H1 (cell line): ENCODE results near the gene SLX9.

Experiments used
- CEBPB ChIP-seq: IDR thresholded peaks from 2 replicates; pipeline ENCODE4 v1.6.1; 2012; ENCODE audit warnings: low read depth, low read length
- EP300 ChIP-seq, 2 experiments: IDR thresholded peaks; 1 replicate in 1 of 2; 2 replicates in 1 of 2; pipeline ENCODE4 v1.6.1; 2011 to 2012; ENCODE audit warnings: low read depth in 2 of 2, low read length in 2 of 2, mild to moderate bottlenecking in 2 of 2, borderline replicate concordance in 1 of 2, inconsistent platforms in 1 of 2, moderate library complexity in 1 of 2
- POLR2AphosphoS5 ChIP-seq: IDR thresholded peaks from 2 replicates; pipeline ENCODE4 v1.6.1; 2011; ENCODE audit warnings: low read depth, low read length
- RXRA ChIP-seq: IDR thresholded peaks from 2 replicates; pipeline ENCODE4 v1.6.1; 2011; ENCODE audit warnings: low read depth, mild to moderate bottlenecking, low read length, moderate library complexity; ENCODE audit not compliant: insufficient read depth
- SRF ChIP-seq: IDR thresholded peaks from 2 replicates; pipeline ENCODE4 v1.6.1; 2011; ENCODE audit warnings: mild to moderate bottlenecking, low read depth, low read length, moderate library complexity
- YY1 ChIP-seq: IDR thresholded peaks from 2 replicates; pipeline ENCODE4 v1.6.1; 2011; ENCODE audit warnings: low read depth, mild to moderate bottlenecking, low read length
- TF ChIP-seq, protein P1 (sequence below), 3 experiments: IDR thresholded peaks; 1 replicate in 2 of 3; 2 replicates in 1 of 3; pipeline versions ENCODE4 v1.5.1 to v1.6.1; 2011; ENCODE audit warnings: low read length in 3 of 3, mild to moderate bottlenecking in 3 of 3, inconsistent platforms in 2 of 3, low read depth in 1 of 3, moderate library complexity in 1 of 3; ENCODE audit not compliant: insufficient read depth in 1 of 3; ENCODE audit errors: control extremely low read depth in 1 of 3
- TF ChIP-seq, protein P2 (sequence below): IDR thresholded peaks from 2 replicates; pipeline ENCODE4 v1.6.1; 2012; ENCODE audit warnings: inconsistent platforms

DNA sequence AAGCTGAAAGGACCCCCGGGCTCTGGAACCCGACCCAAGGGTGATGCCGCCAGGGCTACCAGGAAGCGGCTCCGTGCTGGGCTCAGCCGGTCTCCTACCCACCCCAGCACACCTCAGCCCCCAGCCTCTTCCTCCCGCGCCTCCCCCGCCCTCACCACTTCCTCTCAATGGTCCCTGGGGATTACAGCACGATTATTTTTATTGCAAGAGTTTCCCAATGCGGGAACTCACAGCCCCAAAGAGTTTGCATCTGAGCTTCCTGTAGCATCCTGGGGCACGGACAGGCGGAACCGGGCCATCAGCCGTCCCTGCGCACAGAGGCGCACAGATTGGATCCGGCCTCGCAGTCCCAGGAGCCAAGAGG lies 8.7 kb upstream of the SLX9 start:
- no peak for TF ChIP-seq CEBPB
- TF ChIP-seq, protein P1, sequence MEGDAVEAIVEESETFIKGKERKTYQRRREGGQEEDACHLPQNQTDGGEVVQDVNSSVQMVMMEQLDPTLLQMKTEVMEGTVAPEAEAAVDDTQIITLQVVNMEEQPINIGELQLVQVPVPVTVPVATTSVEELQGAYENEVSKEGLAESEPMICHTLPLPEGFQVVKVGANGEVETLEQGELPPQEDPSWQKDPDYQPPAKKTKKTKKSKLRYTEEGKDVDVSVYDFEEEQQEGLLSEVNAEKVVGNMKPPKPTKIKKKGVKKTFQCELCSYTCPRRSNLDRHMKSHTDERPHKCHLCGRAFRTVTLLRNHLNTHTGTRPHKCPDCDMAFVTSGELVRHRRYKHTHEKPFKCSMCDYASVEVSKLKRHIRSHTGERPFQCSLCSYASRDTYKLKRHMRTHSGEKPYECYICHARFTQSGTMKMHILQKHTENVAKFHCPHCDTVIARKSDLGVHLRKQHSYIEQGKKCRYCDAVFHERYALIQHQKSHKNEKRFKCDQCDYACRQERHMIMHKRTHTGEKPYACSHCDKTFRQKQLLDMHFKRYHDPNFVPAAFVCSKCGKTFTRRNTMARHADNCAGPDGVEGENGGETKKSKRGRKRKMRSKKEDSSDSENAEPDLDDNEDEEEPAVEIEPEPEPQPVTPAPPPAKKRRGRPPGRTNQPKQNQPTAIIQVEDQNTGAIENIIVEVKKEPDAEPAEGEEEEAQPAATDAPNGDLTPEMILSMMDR (IDR thresholded peaks at IDR 0.05; ENCODE audit: control extremely low read depth in 1 of 3, insufficient read depth in 1 of 3, low read depth in 1 of 3, low read length in 3 of 3) = no peak
- no peak for TF ChIP-seq RXRA
- no peak for TF ChIP-seq EP300 (IDR thresholded peaks at IDR 0.05; ENCODE audit: borderline replicate concordance in 1 of 2, low read depth in 2 of 2, low read length in 2 of 2)
- TF ChIP-seq YY1 = no peak
- no peak for TF ChIP-seq POLR2AphosphoS5
- TF ChIP-seq, protein P2, sequence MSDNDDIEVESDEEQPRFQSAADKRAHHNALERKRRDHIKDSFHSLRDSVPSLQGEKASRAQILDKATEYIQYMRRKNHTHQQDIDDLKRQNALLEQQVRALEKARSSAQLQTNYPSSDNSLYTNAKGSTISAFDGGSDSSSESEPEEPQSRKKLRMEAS = 0 out of 2 replicates have a peak, but pooled peaks have one; percentile 14
- TF ChIP-seq SRF = no peak
